Dermis blood vessel endothelial cell (primary cell): Measurements from ENCODE around the gene FLNC. TPM values are rescaled to one million over a fixed set of nuclear protein-coding genes. Genes with fewer than 3 reads are reported as not detected.

Experiments used
- DNase-seq: peaks from one replicate; pipeline ENCODE4 v3.0.0; 2010
- total RNA-seq: library from RNA; depleted of rRNA; stranded (reverse); fragments of >200 nt; gene quantifications from 2 replicates; pipeline ENCODE4 v1.2.3, GENCODE V29; 2014

FLNC gene
- 117 and 331 TPM in 2 replicates for total RNA-seq

- peak; percentile 79 for DNase-seq
Measured at GRCh38 chr7:128830231-128831177, at the start of gene FLNC. FLNC (plus strand) TSS chr7:128830406; CDS start chr7:128830638, 232 bp downstream.

GRCh38 chr7:128781126-128781525 is 49.1 kb upstream of the FLNC start:
- no peak for DNase-seq

GRCh38 chr7:128781851-128782250 is 48.4 kb upstream of the FLNC start:
- DNase-seq = no peak

GRCh38 chr7:128783143-128783861 is 46.9 kb upstream of the FLNC start:
- DNase-seq = peak; percentile 28

- DNase-seq = no peak
Measured at GRCh38 chr7:128785738-128786137, 44.5 kb upstream of the FLNC start.

- no peak for DNase-seq
Measured at GRCh38 chr7:128788446-128789412, 41.5 kb upstream of the FLNC start.

- DNase-seq = no peak
Measured at GRCh38 chr7:128790315-128791041, 39.7 kb upstream of the FLNC start.

GRCh38 chr7:128791121-128791971 is 38.9 kb upstream of the FLNC start, which contains the start of gene CCDC136:
CCDC136 (plus strand) TSS chr7:128791968; CDS start chr7:128792412, 444 bp downstream.
- peak; percentile 32 for DNase-seq

- no peak for DNase-seq
Measured at GRCh38 chr7:128791972-128792327, 38.3 kb upstream of the FLNC start.

GRCh38 chr7:128792471-128793180 is 37.6 kb upstream of the FLNC start:
- no peak for DNase-seq

GRCh38 chr7:128793181-128793547 is 37.0 kb upstream of the FLNC start:
- DNase-seq = no peak

- DNase-seq = peak; percentile 13
Measured at GRCh38 chr7:128794020-128794419, 36.2 kb upstream of the FLNC start.

- no peak for DNase-seq
Measured at GRCh38 chr7:128794436-128794835, 35.8 kb upstream of the FLNC start.

GRCh38 chr7:128795129-128795528 is 35.1 kb upstream of the FLNC start:
- no peak for DNase-seq

GRCh38 chr7:128796327-128796726 is 33.9 kb upstream of the FLNC start:
- peak; percentile 23 for DNase-seq

- DNase-seq = no peak
Measured at GRCh38 chr7:128799451-128799850, 30.8 kb upstream of the FLNC start.

GRCh38 chr7:128800567-128800966 is 29.6 kb upstream of the FLNC start:
- DNase-seq = no peak

- DNase-seq = no peak
Measured at GRCh38 chr7:128801003-128801402, 29.2 kb upstream of the FLNC start.

GRCh38 chr7:128801667-128802418 is 28.4 kb upstream of the FLNC start:
- DNase-seq = no peak
